ENCODE measurements around the gene CRYBG1. TPM values are rescaled to one million over a fixed set of nuclear protein-coding genes. Genes with fewer than 3 reads are reported as not detected.
A peak's percentile ranks its signal among the peaks of the same experiment; 100 is the strongest.

CRYBG1 gene
- total and polyA plus RNA-seq, 2 of the 13 experiments (the other 11 are each of a cell fraction or from before 2014, with no cell fraction given): 10.1 to 21.9 TPM

GRCh38 chr6:106325336-106326178 is 35.0 kb upstream of the CRYBG1 start, which contains the start of gene ATG5 (continued):
- TF ChIP-seq E2F2 (CRISPR knock-in tag; IDR thresholded peaks at IDR 0.05; ENCODE audit: borderline replicate concordance) (peak; percentile 77), SALL2 (CRISPR knock-in tag; IDR thresholded peaks at IDR 0.05) (peak; percentile 88), REPIN1 (CRISPR knock-in tag; IDR thresholded peaks at IDR 0.05; ENCODE audit: borderline replicate concordance, low read depth) (peak; percentile 90), ZNF670 (CRISPR knock-in tag; IDR thresholded peaks at IDR 0.05; ENCODE audit: borderline replicate concordance) (peak; percentile 77; the same call in 1 of the 2 replicates), FOXK2 (IDR thresholded peaks at IDR 0.05) (peak; percentile 85), U2AF2 (IDR thresholded peaks at IDR 0.05; ENCODE audit: low read depth, low read length) (no peak), DNMT3B (CRISPR knock-in tag; conservative IDR thresholded peaks at IDR 0.05) (no peak), IKZF5 (CRISPR knock-in tag; IDR thresholded peaks at IDR 0.05) (peak; percentile 93), EEA1 (CRISPR knock-in tag; IDR thresholded peaks at IDR 0.05; ENCODE audit: borderline replicate concordance) (no peak), ZNF326 (CRISPR knock-in tag; IDR thresholded peaks at IDR 0.05; ENCODE audit: borderline replicate concordance) (no peak), GABPB1 (CRISPR knock-in tag; IDR thresholded peaks at IDR 0.05) (peak; percentile 97), ZNF629 (CRISPR knock-in tag; conservative IDR thresholded peaks at IDR 0.05) (no peak; the same call in 1 of the 2 replicates), KDM5B (CRISPR knock-in tag; IDR thresholded peaks at IDR 0.05; ENCODE audit: borderline replicate concordance) (peak; percentile 80; the same call in 1 of the 2 replicates), NFIC (IDR thresholded peaks at IDR 0.05; ENCODE audit: low read length) (no peak), ZBTB7A (CRISPR knock-in tag; IDR thresholded peaks at IDR 0.05) (0 out of 2 replicates have a peak, but pooled peaks have one; percentile 26), TMF1 (CRISPR knock-in tag; IDR thresholded peaks at IDR 0.05; ENCODE audit: low read depth) (peak; percentile 16; the same call in 1 of the 2 replicates), ATF1 (CRISPR knock-in tag; IDR thresholded peaks at IDR 0.05) (peak; percentile 98), JARID2 (CRISPR knock-in tag; IDR thresholded peaks at IDR 0.05; ENCODE audit: insufficient replicate concordance) (no peak), ZBTB49 (CRISPR knock-in tag; IDR thresholded peaks at IDR 0.05; ENCODE audit: borderline replicate concordance) (no peak), ZNF121 (CRISPR knock-in tag; IDR thresholded peaks at IDR 0.05) (peak; percentile 94), XRCC5 (optimal IDR thresholded peaks at IDR 0.05; ENCODE audit: low read length) (peak; percentile 89), ZNF841 (CRISPR knock-in tag; IDR thresholded peaks at IDR 0.05; ENCODE audit: borderline replicate concordance) (no peak), JUND (CRISPR knock-in tag; IDR thresholded peaks at IDR 0.05) (peak; percentile 77; the same call in 1 of the 2 replicates), AKAP8 (CRISPR knock-in tag; IDR thresholded peaks at IDR 0.05) (no peak), BHLHE40 (IDR thresholded peaks at IDR 0.05; ENCODE audit: low read length) (0 out of 2 replicates have a peak, but pooled peaks have one; percentile 22), PITX1 (CRISPR knock-in tag; IDR thresholded peaks at IDR 0.05) (peak; percentile 24; the same call in 1 of the 2 replicates)
